ENCODE measurements around the gene PNPLA1.

PNPLA1 gene

GRCh38 chr6:36330366-36330765, 60.5 kb downstream of the PNPLA1 start:
- no peak overlapping the region for H3K4me3 ChIP-seq (ENCODE audit: low read depth, low read length)
- DNase-seq (ENCODE audit: low read depth): no peak
- no peak for TF ChIP-seq CTCF (IDR thresholded peaks at IDR 0.05; ENCODE audit: low read depth, low read length, missing control alignments)

- no peak overlapping the region for H3K4me3 ChIP-seq (ENCODE audit: low read depth, low read length)
- TF ChIP-seq CTCF (IDR thresholded peaks at IDR 0.05; ENCODE audit: low read depth, low read length, missing control alignments): no peak
Measured at GRCh38 chr6:36331381-36331780, 61.5 kb downstream of the PNPLA1 start.

GRCh38 chr6:36333171-36333895, 63.5 kb downstream of the PNPLA1 start:
- no peak for DNase-seq (ENCODE audit: low read depth)
- H3K4me3 ChIP-seq (ENCODE audit: low read depth, low read length): no peak overlapping the region
- no peak for TF ChIP-seq CTCF (IDR thresholded peaks at IDR 0.05; ENCODE audit: low read depth, low read length, missing control alignments)

More at GRCh38 chr6:36331381-36331780, 61.5 kb downstream of the PNPLA1 start:
- DNase-seq (ENCODE audit: low read depth): no peak

GRCh38 chr6:36333931-36334725, 64.3 kb downstream of the PNPLA1 start:
- no peak for DNase-seq (ENCODE audit: low read depth)
- TF ChIP-seq CTCF (IDR thresholded peaks at IDR 0.05; ENCODE audit: low read depth, low read length, missing control alignments): no peak
- H3K4me3 ChIP-seq (ENCODE audit: low read depth, low read length): no peak overlapping the region

GRCh38 chr6:36334832-36335459, 65.1 kb downstream of the PNPLA1 start:
- H3K4me3 ChIP-seq (ENCODE audit: low read depth, low read length): no peak overlapping the region
- no peak for TF ChIP-seq CTCF (IDR thresholded peaks at IDR 0.05; ENCODE audit: low read depth, low read length, missing control alignments)
- no peak for DNase-seq (ENCODE audit: low read depth)

- no peak for DNase-seq (ENCODE audit: low read depth)
- H3K4me3 ChIP-seq (ENCODE audit: low read depth, low read length): no peak overlapping the region
- no peak for TF ChIP-seq CTCF (IDR thresholded peaks at IDR 0.05; ENCODE audit: low read depth, low read length, missing control alignments)
Measured at GRCh38 chr6:36335465-36336207, 65.8 kb downstream of the PNPLA1 start.
